SJCRH30 (cell line): ENCODE results near the gene SERPINH1. TPM values are rescaled to one million over a fixed set of nuclear protein-coding genes. Genes with fewer than 3 reads are reported as not detected.
A peak's percentile ranks its signal among the peaks of the same experiment; 100 is the strongest.

ENCODE experiments used
- DNase-seq, 2 experiments: peaks; one replicate each; pipeline ENCODE4 v3.0.0-alpha.2; 2015 to 2020
- H3K27ac ChIP-seq: fragments of 250-450 bp; sonication (Bioruptor Pico); 2 replicates; pipeline ENCODE4 v1.5.1; 2020; ENCODE audit warnings: mild to moderate bottlenecking, moderate library complexity
- H3K27me3 ChIP-seq: fragments of 250-450 bp; sonication (Bioruptor Pico); 2 replicates; pipeline ENCODE4 v1.5.1; 2020; ENCODE audit warnings: mild to moderate bottlenecking, moderate library complexity
- H3K36me3 ChIP-seq: fragments of 250-450 bp; sonication (Bioruptor Pico); 2 replicates; pipeline ENCODE4 v1.5.1; 2020; ENCODE audit warnings: mild to moderate bottlenecking, moderate library complexity
- H3K4me1 ChIP-seq: fragments of 250-450 bp; sonication (Bioruptor Pico); 2 replicates; pipeline ENCODE4 v1.5.1; 2020; ENCODE audit warnings: mild to moderate bottlenecking, moderate library complexity
- H3K4me3 ChIP-seq: fragments of 250-450 bp; sonication (Bioruptor Pico); 2 replicates; pipeline ENCODE4 v1.5.1; 2020; ENCODE audit warnings: mild to moderate bottlenecking, moderate library complexity
- H3K9me3 ChIP-seq: fragments of 250-450 bp; sonication (Bioruptor Pico); replicated peaks from 2 replicates; pipeline ENCODE4 v1.5.1; 2020; ENCODE audit warnings: mild to moderate bottlenecking, moderate library complexity
- total RNA-seq: library from RNA; depleted of rRNA; stranded (reverse); fragments of >200 nt; shearing (Covaris generic); gene quantifications from 2 replicates; pipeline ENCODE4 v1.2.3, GENCODE V29; 2014

SERPINH1 gene
- total RNA-seq, 1 experiment from 2014 or later = 133 TPM

- H3K4me3 ChIP-seq = no peak overlapping the region
- no peaks in the 10 kb centered on the region for H3K9me3 ChIP-seq
- no peaks in the 10 kb centered on the region for H3K27me3 ChIP-seq
- no peaks in the 10 kb centered on the region for H3K36me3 ChIP-seq
- no peak overlapping the region for H3K27ac ChIP-seq
- no peaks in the 10 kb centered on the region for H3K4me1 ChIP-seq
- no peak for DNase-seq
These were observed 20.6 kb upstream of the SERPINH1 start for GRCh38 chr11:75541193-75542087.

GRCh38 chr11:75542088-75542438 is 20.0 kb upstream of the SERPINH1 start:
- Histone ChIP-seq H3K27ac (no peak overlapping the region), H3K4me3 (no peak overlapping the region), H3K9me3 (no peaks in the 10 kb centered on the region), H3K36me3 (no peaks in the 10 kb centered on the region), H3K27me3 (no peaks in the 10 kb centered on the region), H3K4me1 (no peaks in the 10 kb centered on the region)
- no peak for DNase-seq

- peaks cover 2% of the 10 kb centered on the region; the same call in 1 of the 2 replicates for H3K4me1 ChIP-seq
- H3K9me3 ChIP-seq = no peaks in the 10 kb centered on the region
- no peak for DNase-seq
- no peaks in the 10 kb centered on the region for H3K36me3 ChIP-seq
- H3K27me3 ChIP-seq = no peaks in the 10 kb centered on the region
- no peak overlapping the region for H3K27ac ChIP-seq
- H3K4me3 ChIP-seq = no peak overlapping the region
These were observed 18.2 kb upstream of the SERPINH1 start for GRCh38 chr11:75543806-75544205.

DNA sequence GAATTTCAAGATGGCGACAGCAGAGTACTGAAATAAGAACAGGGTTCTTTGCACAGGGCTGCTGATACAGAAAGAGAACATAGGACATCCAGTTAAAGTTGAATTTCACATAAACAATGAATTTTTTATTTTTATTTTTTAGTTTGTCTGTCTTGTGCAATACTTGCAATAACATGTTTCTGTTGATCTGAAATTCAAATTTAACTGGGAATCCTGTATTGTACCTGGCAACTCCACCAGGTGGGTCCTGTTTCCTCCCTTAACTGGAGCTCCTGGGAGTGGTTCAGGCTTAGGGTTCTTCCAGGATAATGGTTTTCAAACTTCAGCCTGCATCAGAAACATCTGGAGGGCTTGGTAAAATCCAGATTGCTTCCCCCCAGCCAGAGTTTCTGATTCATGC is 14.9 kb upstream of the SERPINH1 start:
- Histone ChIP-seq H3K27me3 (no peaks in the 10 kb centered on the region), H3K36me3 (no peaks in the 10 kb centered on the region), H3K4me1 (peaks cover 2% of the 10 kb centered on the region), H3K4me3 (no peak overlapping the region), H3K27ac (no peak overlapping the region), H3K9me3 (no peaks in the 10 kb centered on the region)
- DNase-seq = no peak

DNA sequence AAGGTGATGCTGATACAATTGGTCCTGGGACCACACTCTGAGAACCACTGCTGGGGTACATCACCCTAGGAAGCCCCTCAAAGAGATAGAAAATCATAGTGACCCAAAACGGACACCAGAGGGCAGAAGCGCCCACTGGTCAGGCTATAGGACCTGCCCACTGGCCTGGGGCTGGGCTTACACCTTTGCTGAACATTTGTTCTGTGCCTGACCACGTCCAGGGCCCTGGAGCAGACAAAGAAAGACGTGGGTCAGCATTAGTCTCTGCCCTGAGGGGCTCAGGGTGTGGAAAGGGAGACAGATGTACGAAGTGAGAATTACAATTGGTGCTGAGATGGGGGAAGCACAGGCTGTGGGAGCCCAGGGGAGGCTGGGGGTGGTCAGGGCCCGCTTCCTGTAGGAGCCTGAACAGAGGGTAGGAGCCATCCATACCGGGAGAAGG is 14.4 kb upstream of the SERPINH1 start:
- Histone ChIP-seq H3K27ac (peak overlapping the region; percentile 16; the same call in 1 of the 2 replicates), H3K27me3 (no peaks in the 10 kb centered on the region), H3K4me3 (no peak overlapping the region), H3K36me3 (no peaks in the 10 kb centered on the region), H3K9me3 (no peaks in the 10 kb centered on the region), H3K4me1 (peaks cover 2% of the 10 kb centered on the region)
- DNase-seq = peak; percentile 80 to 90

GRCh38 chr11:75548595-75549272 is 13.3 kb upstream of the SERPINH1 start:
- DNase-seq = no peak
- Histone ChIP-seq H3K9me3 (no peaks in the 10 kb centered on the region), H3K4me3 (no peak overlapping the region), H3K27me3 (no peaks in the 10 kb centered on the region), H3K36me3 (no peaks in the 10 kb centered on the region), H3K27ac (no peak overlapping the region), H3K4me1 (peaks cover 5% of the 10 kb centered on the region)

DNA sequence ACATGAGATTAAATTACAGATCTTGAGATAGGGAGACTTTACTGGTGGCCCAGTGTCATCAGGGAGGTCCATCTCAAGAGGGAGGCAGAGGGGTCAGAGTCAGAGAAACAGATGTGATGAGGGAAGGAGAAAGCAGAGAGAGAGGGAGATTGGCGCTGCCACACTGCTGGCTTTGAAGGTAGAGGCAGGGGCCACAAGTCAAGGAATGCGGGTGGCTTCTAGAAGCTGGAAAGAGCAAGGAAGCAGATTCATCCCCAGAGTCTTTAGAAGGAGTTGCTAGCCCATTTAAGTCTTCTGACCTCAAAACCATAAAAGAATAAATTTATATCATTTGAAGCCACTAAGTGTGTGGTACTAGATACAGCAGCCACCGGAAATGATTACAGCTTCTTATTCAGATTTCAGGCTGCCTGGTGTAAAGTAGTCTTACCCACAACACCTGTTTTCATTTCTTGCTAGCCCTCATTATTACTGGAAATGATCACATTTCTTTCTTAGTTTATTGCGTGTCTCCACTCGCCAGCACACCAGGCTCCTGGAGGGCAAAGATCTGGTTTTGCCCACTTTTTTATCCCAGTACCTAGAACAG is 12.6 kb upstream of the SERPINH1 start:
- no peak overlapping the region for H3K27ac ChIP-seq
- peaks cover 9% of the 10 kb centered on the region for H3K4me1 ChIP-seq
- no peak overlapping the region for H3K4me3 ChIP-seq
- no peak for DNase-seq
- no peaks in the 10 kb centered on the region for H3K27me3 ChIP-seq
- no peaks in the 10 kb centered on the region for H3K36me3 ChIP-seq
- no peaks in the 10 kb centered on the region for H3K9me3 ChIP-seq

DNA sequence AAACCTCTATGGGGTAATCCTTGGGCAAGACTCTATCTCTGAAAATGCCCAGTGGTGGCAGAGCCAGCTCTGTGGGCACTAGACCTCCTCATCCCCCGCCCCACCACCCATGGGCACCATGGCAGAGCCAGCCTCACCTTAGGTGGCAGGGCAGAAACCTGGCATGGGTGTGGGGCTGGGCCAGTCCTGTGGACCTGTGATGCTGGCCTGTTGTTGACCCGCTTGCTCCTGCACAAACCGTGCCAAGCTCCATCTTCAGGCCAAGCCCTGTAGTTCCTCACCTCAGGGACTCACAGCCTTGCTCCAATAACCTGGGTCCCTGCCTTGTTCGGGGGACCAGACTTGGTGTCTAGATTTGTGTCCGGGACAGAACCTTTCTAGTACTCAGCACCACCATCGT is 8.9 kb upstream of the SERPINH1 start:
- Histone ChIP-seq H3K4me3 (no peak overlapping the region), H3K27ac (no peak overlapping the region), H3K4me1 (peaks cover 11% of the 10 kb centered on the region), H3K9me3 (no peaks in the 10 kb centered on the region), H3K36me3 (no peaks in the 10 kb centered on the region), H3K27me3 (no peaks in the 10 kb centered on the region)
- DNase-seq = no peak

GRCh38 chr11:75553889-75554257 is 8.2 kb upstream of the SERPINH1 start:
- no peaks in the 10 kb centered on the region for H3K36me3 ChIP-seq
- no peaks in the 10 kb centered on the region for H3K9me3 ChIP-seq
- H3K27ac ChIP-seq = peak overlapping the region; percentile 24; the same call in 1 of the 2 replicates
- DNase-seq = no peak
- H3K4me1 ChIP-seq = peaks cover 11% of the 10 kb centered on the region
- H3K4me3 ChIP-seq = peak overlapping the region; percentile 54
- no peaks in the 10 kb centered on the region for H3K27me3 ChIP-seq

DNA sequence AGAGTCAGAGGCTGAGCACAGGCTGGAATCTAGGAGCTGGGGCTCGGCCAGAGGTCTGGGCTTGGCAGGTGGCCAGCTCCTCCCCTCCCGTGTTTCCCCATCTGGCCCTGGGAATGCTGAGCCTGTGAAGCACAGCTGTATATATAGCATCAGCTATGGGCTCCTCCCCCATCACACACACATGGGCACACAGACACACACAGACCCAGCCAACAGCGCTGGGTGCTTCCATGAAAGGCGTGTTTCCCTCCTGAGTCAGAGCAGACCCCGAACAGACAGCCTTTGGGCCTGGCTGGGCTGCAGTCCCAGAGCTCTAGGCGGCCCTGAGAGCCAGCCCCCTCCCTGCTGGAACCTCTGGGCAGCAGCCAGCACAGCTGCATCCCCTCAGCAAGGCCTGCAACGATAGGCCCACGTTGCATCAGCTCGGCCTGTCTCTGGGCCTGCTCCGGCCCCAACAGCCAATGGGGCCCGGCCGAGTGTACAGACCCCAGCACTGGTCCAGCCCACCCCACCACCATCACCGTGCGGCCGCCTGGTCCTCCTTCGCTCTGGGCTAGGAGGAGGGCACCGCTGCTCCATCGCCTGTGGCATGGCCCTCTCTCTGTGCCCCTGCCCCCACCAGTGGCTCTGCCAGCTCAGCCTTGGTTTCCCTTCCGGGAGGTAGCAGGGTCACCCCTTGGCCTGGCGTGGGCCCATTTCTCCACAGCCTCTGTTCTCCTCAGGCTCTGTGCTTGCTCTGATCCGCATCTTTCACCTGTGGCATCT is 7.6 kb upstream of the SERPINH1 start:
- H3K9me3 ChIP-seq = no peaks in the 10 kb centered on the region
- peaks cover 11% of the 10 kb centered on the region for H3K4me1 ChIP-seq
- H3K27me3 ChIP-seq = no peaks in the 10 kb centered on the region
- peak overlapping the region; percentile 24; the same call in 1 of the 2 replicates for H3K27ac ChIP-seq
- H3K4me3 ChIP-seq = peak overlapping the region; percentile 54
- peak; percentile 93 to 95 for DNase-seq
- H3K36me3 ChIP-seq = no peaks in the 10 kb centered on the region

DNA sequence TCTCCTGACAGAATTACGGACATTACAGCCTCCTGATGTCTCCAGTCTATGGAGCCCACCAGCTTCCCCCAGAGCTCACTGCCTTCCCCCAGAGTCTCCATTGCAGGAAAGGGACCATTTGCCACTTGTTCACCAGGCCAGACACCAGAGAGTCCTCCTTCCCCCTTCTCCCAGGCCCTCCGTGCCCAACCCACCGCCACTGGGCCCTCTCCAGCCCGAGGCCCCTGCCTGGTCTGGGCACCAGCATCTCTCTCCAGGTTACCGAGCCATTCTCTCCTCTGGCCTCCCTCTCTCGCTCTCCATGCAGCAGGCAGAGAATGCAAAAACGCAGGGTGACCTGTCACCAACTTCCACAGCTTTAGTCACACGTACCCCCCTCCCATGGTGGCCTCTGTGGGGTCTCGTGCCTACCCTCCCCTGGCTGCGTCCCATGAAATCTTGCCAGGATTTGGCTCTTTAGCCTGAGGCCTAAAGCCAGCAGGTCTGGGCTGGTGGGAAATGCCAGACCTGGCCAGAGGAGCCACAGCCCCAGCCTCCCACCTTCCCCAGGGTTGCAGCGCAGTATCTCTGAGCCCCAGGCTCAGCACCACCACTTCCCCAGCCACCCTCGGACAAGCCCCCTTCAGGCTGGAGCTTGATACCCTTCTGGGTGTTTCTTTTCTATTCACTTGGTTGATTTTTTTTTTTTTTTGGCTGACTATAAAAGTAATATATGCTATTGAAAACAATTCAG is 6.8 kb upstream of the SERPINH1 start:
- no peak for DNase-seq
- peak overlapping the region; percentile 24; the same call in 1 of the 2 replicates for H3K27ac ChIP-seq
- peak overlapping the region; percentile 54 for H3K4me3 ChIP-seq
- H3K9me3 ChIP-seq = no peaks in the 10 kb centered on the region
- no peaks in the 10 kb centered on the region for H3K36me3 ChIP-seq
- H3K4me1 ChIP-seq = peaks cover 11% of the 10 kb centered on the region; the same call in 1 of the 2 replicates
- H3K27me3 ChIP-seq = no peaks in the 10 kb centered on the region

- Histone ChIP-seq H3K9me3 (no peaks in the 10 kb centered on the region), H3K4me3 (no peak overlapping the region), H3K27ac (no peak overlapping the region), H3K27me3 (no peaks in the 10 kb centered on the region), H3K36me3 (no peaks in the 10 kb centered on the region), H3K4me1 (peaks cover 11% of the 10 kb centered on the region; the same call in 1 of the 2 replicates)
- no peak for DNase-seq
These were observed 5.8 kb upstream of the SERPINH1 start for GRCh38 chr11:75556275-75556674.

- H3K4me3 ChIP-seq = no peak overlapping the region
These were observed 4.2 kb upstream of the SERPINH1 start for GRCh38 chr11:75557666-75558494.

More at GRCh38 chr11:75557666-75558494, 4.2 kb upstream of the SERPINH1 start:
- no peak for DNase-seq
- Histone ChIP-seq H3K27me3 (no peaks in the 10 kb centered on the region), H3K27ac (no peak overlapping the region), H3K4me1 (peaks cover 11% of the 10 kb centered on the region; the same call in 1 of the 2 replicates), H3K9me3 (no peaks in the 10 kb centered on the region), H3K36me3 (no peaks in the 10 kb centered on the region)
